ENCODE measurements around the gene DENND1B. TPM values are rescaled to one million over a fixed set of nuclear protein-coding genes. Genes with fewer than 3 reads are reported as not detected.

Gene DENND1B
- total RNA-seq, 3 donors from 2014 or later: 10.1 to 54.7 (median 29.8) TPM

DNA sequence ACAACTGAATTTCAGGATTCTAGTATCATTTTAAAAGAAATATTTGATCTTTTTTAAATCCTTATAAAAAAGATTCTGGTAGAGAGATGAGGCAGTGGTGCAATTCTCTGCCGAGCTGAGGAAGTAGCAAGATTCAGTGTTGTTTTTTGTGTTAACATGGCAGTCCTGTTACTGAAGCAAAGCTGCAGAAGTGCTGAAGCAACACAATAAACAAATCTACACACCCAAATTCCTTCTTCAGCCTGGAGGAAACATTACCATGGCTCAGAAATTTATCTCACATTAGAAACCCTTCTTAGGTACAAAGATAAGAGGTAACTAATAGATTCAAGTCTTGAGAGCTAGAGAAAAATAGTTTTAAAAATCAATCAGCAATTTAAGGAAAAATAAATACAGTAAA is 216.0 kb downstream of the DENND1B start:
- no peaks in the 10 kb centered on the region for H3K27me3 ChIP-seq

DNA sequence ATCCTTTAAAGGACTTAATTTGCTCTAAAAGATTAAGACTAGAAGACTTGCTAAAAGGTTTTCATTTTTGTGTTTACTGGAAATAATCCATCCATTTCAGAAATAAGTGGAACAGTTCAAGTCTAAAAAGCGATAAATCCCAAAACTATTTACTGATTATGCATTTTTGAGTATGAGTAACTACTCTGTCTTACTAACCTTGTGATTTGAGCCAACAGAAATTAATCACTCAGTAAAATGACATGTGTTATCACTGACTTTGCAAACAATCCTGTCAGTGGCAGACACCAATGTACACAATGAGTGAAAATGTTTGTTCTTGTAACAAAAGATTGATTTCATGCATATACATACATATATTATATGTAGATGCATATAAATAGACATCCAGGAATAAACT is 218.0 kb downstream of the DENND1B start:
- Histone ChIP-seq H3K27me3 (no peaks in the 10 kb centered on the region), H3K4me3 (no peak overlapping the region), H3K9me3 (no peaks in the 10 kb centered on the region), H3K36me3 (no peaks in the 10 kb centered on the region), H3K27ac (no peak overlapping the region), H3K4me1 (no peaks in the 10 kb centered on the region)
- intact Hi-C loops (cut with DNase I; ENCODE audit: low total_unique reads): no loop called here
- TF ChIP-seq POLR2AphosphoS5 (IDR thresholded peaks at IDR 0.05) (no peak), CTCF (IDR thresholded peaks at IDR 0.05) (no peak), POLR2A (IDR thresholded peaks at IDR 0.05) (no peak)
- DNase-seq (ENCODE audit: low spot score in 2 of 2): no peak

More for the DNA sequence above, 216.0 kb downstream of the DENND1B start:
- TF ChIP-seq CTCF (IDR thresholded peaks at IDR 0.05) (no peak), POLR2AphosphoS5 (IDR thresholded peaks at IDR 0.05) (no peak), POLR2A (IDR thresholded peaks at IDR 0.05) (no peak)
- Histone ChIP-seq H3K4me1 (no peaks in the 10 kb centered on the region), H3K4me3 (no peak overlapping the region), H3K36me3 (no peaks in the 10 kb centered on the region), H3K27ac (no peak overlapping the region), H3K9me3 (no peaks in the 10 kb centered on the region)
- DNase-seq (ENCODE audit: low spot score in 2 of 2): no peak
- intact Hi-C loops (cut with DNase I; ENCODE audit: low total_unique reads): no loop called here

DNA sequence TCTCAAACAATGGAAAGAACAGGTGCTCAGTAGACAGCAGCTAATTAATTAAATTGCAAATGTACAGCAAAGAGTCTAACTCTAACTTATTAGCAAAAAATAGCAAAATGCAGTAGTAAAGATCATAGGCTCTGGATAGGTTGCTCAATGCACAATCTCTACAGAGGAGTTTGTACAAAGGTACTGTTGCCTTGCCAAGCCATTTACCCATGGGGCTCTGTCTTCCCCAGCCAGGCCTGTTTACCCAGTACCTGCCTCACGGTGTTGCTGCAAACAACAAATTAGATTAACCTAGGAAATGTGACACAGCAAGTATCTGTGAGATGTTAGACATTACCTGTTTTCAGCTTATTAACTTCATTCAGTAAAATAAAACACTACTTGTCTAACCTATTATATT is 222.0 kb downstream of the DENND1B start:
- TF ChIP-seq POLR2AphosphoS5 (IDR thresholded peaks at IDR 0.05) (no peak), POLR2A (IDR thresholded peaks at IDR 0.05) (no peak), CTCF (IDR thresholded peaks at IDR 0.05) (no peak)
- intact Hi-C loops (cut with DNase I; ENCODE audit: low total_unique reads): no loop called here
- DNase-seq (ENCODE audit: low spot score in 2 of 2): no peak

GRCh38 chr1:197546989-197547388 is 228.3 kb downstream of the DENND1B start:
- intact Hi-C loops (cut with DNase I; ENCODE audit: low total_unique reads): no loop called here
- Histone ChIP-seq H3K27ac (no peak overlapping the region), H3K9me3 (no peaks in the 10 kb centered on the region), H3K4me1 (no peaks in the 10 kb centered on the region), H3K27me3 (no peaks in the 10 kb centered on the region), H3K4me3 (no peak overlapping the region), H3K36me3 (no peaks in the 10 kb centered on the region)
- no peak for TF ChIP-seq POLR2AphosphoS5 (IDR thresholded peaks at IDR 0.05)
- TF ChIP-seq CTCF (IDR thresholded peaks at IDR 0.05): no peak
- DNase-seq (ENCODE audit: low spot score in 2 of 2): no peak

More for the DNA sequence above, 222.0 kb downstream of the DENND1B start:
- H3K27me3 ChIP-seq: no peaks in the 10 kb centered on the region
- H3K36me3 ChIP-seq: no peaks in the 10 kb centered on the region
- no peaks in the 10 kb centered on the region for H3K4me1 ChIP-seq
- H3K4me3 ChIP-seq: no peak overlapping the region
- H3K9me3 ChIP-seq: no peaks in the 10 kb centered on the region
- no peak overlapping the region for H3K27ac ChIP-seq

- no peaks in the 10 kb centered on the region for H3K27me3 ChIP-seq
- intact Hi-C loops (cut with DNase I; ENCODE audit: low total_unique reads): no loop called here
- H3K4me3 ChIP-seq: no peak overlapping the region
Observed at GRCh38 chr1:197544553-197544952, 230.7 kb downstream of the DENND1B start.

More at GRCh38 chr1:197544553-197544952, 230.7 kb downstream of the DENND1B start:
- H3K4me1 ChIP-seq: no peaks in the 10 kb centered on the region
- H3K27ac ChIP-seq: no peak overlapping the region
- DNase-seq (ENCODE audit: low spot score in 2 of 2): no peak
- no peaks in the 10 kb centered on the region for H3K9me3 ChIP-seq
- TF ChIP-seq CTCF (IDR thresholded peaks at IDR 0.05) (no peak), POLR2A (IDR thresholded peaks at IDR 0.05) (no peak), POLR2AphosphoS5 (IDR thresholded peaks at IDR 0.05) (no peak)
- no peaks in the 10 kb centered on the region for H3K36me3 ChIP-seq

All from breast epithelium (tissue), 4 donors.